ENCODE results near the gene UGGT1.

DNA sequence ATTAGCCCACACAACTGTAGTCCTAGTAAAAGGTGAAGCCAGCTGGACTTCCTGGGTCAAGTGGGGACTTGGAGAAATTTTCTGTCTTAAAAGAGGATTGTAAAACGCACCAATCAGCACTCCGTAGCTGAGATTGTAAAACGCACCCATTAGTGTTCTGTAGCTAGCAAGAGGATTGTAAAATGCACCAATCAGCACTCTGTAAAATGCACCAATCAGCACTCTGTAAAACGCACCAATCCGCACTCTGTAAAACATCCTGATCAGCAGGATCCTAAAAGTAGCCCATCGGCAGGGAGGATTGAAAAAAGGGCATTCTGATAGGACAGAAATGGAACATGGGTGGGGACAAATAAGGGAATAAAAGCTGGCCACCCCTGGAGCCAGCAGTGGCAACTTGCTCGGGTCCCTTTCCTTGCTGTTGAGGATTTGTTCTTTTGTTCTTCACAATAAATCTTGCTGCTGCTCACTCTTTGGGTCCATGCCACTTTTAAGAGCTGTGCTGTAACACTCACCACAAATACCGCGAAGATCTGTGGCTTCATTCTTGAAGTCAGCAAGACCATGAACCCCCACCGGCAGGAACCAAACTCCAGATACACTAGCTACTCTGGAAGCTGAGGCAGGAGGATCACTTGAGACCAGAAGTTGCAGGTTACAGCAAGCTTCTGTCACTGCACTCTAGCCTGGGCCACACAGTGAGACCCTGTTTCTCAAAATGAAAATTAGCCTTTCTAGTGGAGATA, 125.1 kb downstream of the UGGT1 start:
- TF ChIP-seq, protein P1, sequence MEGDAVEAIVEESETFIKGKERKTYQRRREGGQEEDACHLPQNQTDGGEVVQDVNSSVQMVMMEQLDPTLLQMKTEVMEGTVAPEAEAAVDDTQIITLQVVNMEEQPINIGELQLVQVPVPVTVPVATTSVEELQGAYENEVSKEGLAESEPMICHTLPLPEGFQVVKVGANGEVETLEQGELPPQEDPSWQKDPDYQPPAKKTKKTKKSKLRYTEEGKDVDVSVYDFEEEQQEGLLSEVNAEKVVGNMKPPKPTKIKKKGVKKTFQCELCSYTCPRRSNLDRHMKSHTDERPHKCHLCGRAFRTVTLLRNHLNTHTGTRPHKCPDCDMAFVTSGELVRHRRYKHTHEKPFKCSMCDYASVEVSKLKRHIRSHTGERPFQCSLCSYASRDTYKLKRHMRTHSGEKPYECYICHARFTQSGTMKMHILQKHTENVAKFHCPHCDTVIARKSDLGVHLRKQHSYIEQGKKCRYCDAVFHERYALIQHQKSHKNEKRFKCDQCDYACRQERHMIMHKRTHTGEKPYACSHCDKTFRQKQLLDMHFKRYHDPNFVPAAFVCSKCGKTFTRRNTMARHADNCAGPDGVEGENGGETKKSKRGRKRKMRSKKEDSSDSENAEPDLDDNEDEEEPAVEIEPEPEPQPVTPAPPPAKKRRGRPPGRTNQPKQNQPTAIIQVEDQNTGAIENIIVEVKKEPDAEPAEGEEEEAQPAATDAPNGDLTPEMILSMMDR (IDR thresholded peaks at IDR 0.05; ENCODE audit: borderline replicate concordance, extremely low read depth, low read length, poor library complexity, severe bottlenecking) = no peak
- no peak for TF ChIP-seq EZH2 (IDR thresholded peaks at IDR 0.05; ENCODE audit: borderline replicate concordance, low read depth, low read length, severe bottlenecking)
